ENCODE results near the gene LRRC61. TPM values are rescaled to one million over a fixed set of nuclear protein-coding genes. Genes with fewer than 3 reads are reported as not detected.
A peak's percentile ranks its signal among the peaks of the same experiment; 100 is the strongest.

LRRC61 gene
- total and polyA plus RNA-seq, 2 of the 13 experiments (the other 11 are each of a cell fraction or from before 2014, with no cell fraction given): 33.0 to 34.8 TPM

GRCh38 chr7:150374026-150374425 is 50.9 kb downstream of the LRRC61 start:
- DNase-seq (ENCODE audit: low spot score) (no peak), ATAC-seq (no peak), FAIRE-seq (no peak)
- WGBS (ENCODE audit: low lambda C conversion rate): 100% methylated on average over 4 of the region's 4 CpGs
- no peaks in the 10 kb centered on the region for H3K9me3 ChIP-seq (ENCODE audit: low read length)
- no peak overlapping the region for H3K9ac ChIP-seq (ENCODE audit: insufficient read depth, low read depth, low read length)
- intact Hi-C loops (cut with micrococcal nuclease; ENCODE audit: unreplicated experiment): no loop called here
- POLR2A ChIA-PET: interaction anchor here (0.6 to 2.0 kb wide), 6 partner anchors 10 to 43 kb away, joined by 3 to 13 read pairs (median 5); a partner anchor contains a TSS
- H3K4me1 ChIP-seq (ENCODE audit: insufficient read depth, low read length): peaks cover 74% of the 10 kb centered on the region
- peaks cover 8% of the 10 kb centered on the region; the same call in 1 of the 2 replicates for H4K20me1 ChIP-seq (ENCODE audit: insufficient read depth, low read length)
- H2AFZ ChIP-seq (ENCODE audit: low read length): no peak overlapping the region
- no TSS peak for BruUV-seq (replicated peaks)
- CTCF ChIA-PET (ENCODE audit: low intra/inter-chr PET ratio, low total read pairs): no interaction called here
- peaks cover 5 to 27% of the 10 kb centered on the region in 2 experiments; a peak in 4 of 5 replicates for H3K36me3 ChIP-seq (replicated peaks in 1 of 2; ENCODE audit: control insufficient read depth in 1 of 2, insufficient read depth in 2 of 2, low read length in 2 of 2)
- H3K27me3 ChIP-seq (ENCODE audit: control insufficient read depth in 1 of 2, insufficient read depth in 2 of 2, low read length in 2 of 2): no peaks in the 10 kb centered on the region
- peaks cover 36% of the 10 kb centered on the region for H3K79me2 ChIP-seq (ENCODE audit: insufficient read depth, low read length)
- H3K27ac ChIP-seq (ENCODE audit: extremely low read length, insufficient read depth, low read length): peak overlapping the region; percentile 16
- H3K4me3 ChIP-seq (replicated peaks in 1 of 3; ENCODE audit: insufficient read depth in 1 of 3, low read depth in 2 of 3, low read length in 3 of 3): no peak overlapping the region
- in situ Hi-C loops (cut with HindIII; ENCODE audit: extremely low pct_ligation_motif_present, low pct_unique_long_range_greater_than_20kb): no loop called here
- no peak overlapping the region for H3K4me2 ChIP-seq (ENCODE audit: low read depth, low read length)
- TF ChIP-seq ELF4 (CRISPR knock-in tag; IDR thresholded peaks at IDR 0.05; ENCODE audit: borderline replicate concordance) (no peak), FOXO4 (CRISPR knock-in tag; conservative IDR thresholded peaks at IDR 0.05) (no peak), RAD51 (IDR thresholded peaks at IDR 0.05; ENCODE audit: borderline replicate concordance) (no peak), ZBTB14 (CRISPR knock-in tag; IDR thresholded peaks at IDR 0.05) (no peak), ZMAT5 (CRISPR knock-in tag; IDR thresholded peaks at IDR 0.05; ENCODE audit: borderline replicate concordance, low read depth) (no peak), GTF2F1 (IDR thresholded peaks at IDR 0.05; ENCODE audit: low read length) (no peak), YEATS2 (CRISPR knock-in tag; IDR thresholded peaks at IDR 0.05; ENCODE audit: borderline replicate concordance) (no peak), MYNN (CRISPR knock-in tag; IDR thresholded peaks at IDR 0.05; ENCODE audit: low read depth) (no peak), NFE2L2 (IDR thresholded peaks at IDR 0.05; ENCODE audit: low read length) (no peak), KLF6 (CRISPR knock-in tag; IDR thresholded peaks at IDR 0.05) (no peak), ZNF33B (CRISPR knock-in tag; IDR thresholded peaks at IDR 0.05) (no peak), PRDM15 (CRISPR knock-in tag; IDR thresholded peaks at IDR 0.05) (no peak), GABPB1 (CRISPR knock-in tag; IDR thresholded peaks at IDR 0.05) (no peak), ZNF260 (CRISPR knock-in tag; IDR thresholded peaks at IDR 0.05; ENCODE audit: borderline replicate concordance, low read depth) (no peak), FOXP4 (CRISPR knock-in tag; IDR thresholded peaks at IDR 0.05) (no peak), ZSCAN21 (CRISPR knock-in tag; IDR thresholded peaks at IDR 0.05; ENCODE audit: borderline replicate concordance) (no peak), ELF1 (CRISPR knock-in tag; IDR thresholded peaks at IDR 0.05) (no peak), ZNF446 (CRISPR knock-in tag; IDR thresholded peaks at IDR 0.05) (no peak)

Data from HepG2 (cell line).